Measurements from ENCODE around the gene ANKRD44. TPM values are rescaled to one million over a fixed set of nuclear protein-coding genes. Genes with fewer than 3 reads are reported as not detected.

Gene ANKRD44
- total and polyA plus RNA-seq, 2 of the 8 experiments (the other 6 are each of a cell fraction or from before 2014, with no cell fraction given), result 1.2 to 1.3 TPM

- ChIA-PET POLR2A (ENCODE audit: partially characterized antibody) (no interaction called here), CTCF (ENCODE audit: partially characterized antibody) (interaction anchor here (0.6 to 0.9 kb wide), 2 partner anchors 9 to 124 kb away, joined by 3 read pairs; no protein-coding TSS in a partner anchor)
- Histone ChIP-seq H2BK15ac (ENCODE audit: low read length) (no peak overlapping the region), H3K4me2 (ENCODE audit: insufficient read depth in 1 of 2, low read depth in 2 of 2, low read length in 2 of 2) (no peak overlapping the region), H3K9me3 (ENCODE audit: insufficient read depth in 2 of 2, low read depth in 1 of 2, low read length in 1 of 2) (no peaks in the 10 kb centered on the region), H3K27me3 (replicated peaks in 1 of 4; ENCODE audit: control insufficient read depth in 3 of 4, extremely low read depth in 1 of 4, insufficient read depth in 3 of 4, low read length in 3 of 4) (no peaks in the 10 kb centered on the region), H2BK12ac (ENCODE audit: low read depth, low read length) (no peak overlapping the region), H4K8ac (ENCODE audit: extremely low read depth, insufficient read depth, low read length) (no peak overlapping the region), H3K23ac (ENCODE audit: insufficient read length) (no peak overlapping the region), H3K56ac (replicated peaks; ENCODE audit: insufficient read length, low read depth, low read length) (no peak overlapping the region), H3K14ac (ENCODE audit: insufficient read length) (no peak overlapping the region), H3K79me2 (ENCODE audit: control insufficient read depth in 1 of 2, insufficient read depth in 2 of 2, low read length in 2 of 2) (no peaks in the 10 kb centered on the region), H3K23me2 (ENCODE audit: low read depth, low read length) (no peaks in the 10 kb centered on the region), H2AFZ (ENCODE audit: low read length) (no peak overlapping the region), H2AK5ac (ENCODE audit: low read depth, low read length) (no peak overlapping the region), H4K20me1 (replicated peaks in 1 of 2; ENCODE audit: control insufficient read depth in 1 of 2, insufficient read depth in 2 of 2, low read length in 2 of 2) (no peaks in the 10 kb centered on the region), H4K5ac (ENCODE audit: insufficient read length, low read depth, low read length) (no peak overlapping the region), H3K4ac (replicated peaks; ENCODE audit: insufficient read length, low read depth, low read length) (no peak overlapping the region), H3K79me1 (ENCODE audit: low read depth, low read length) (no peaks in the 10 kb centered on the region), H2BK120ac (replicated peaks; ENCODE audit: low read depth, low read length) (no peak overlapping the region), H3K9ac (replicated peaks in 1 of 4; ENCODE audit: extremely low read depth in 1 of 4, low read depth in 3 of 4, low read length in 3 of 4) (no peak overlapping the region), H3K18ac (ENCODE audit: extremely low read depth, low read length) (no peak overlapping the region; the same call in 1 of the 2 replicates), H3K4me3 (ENCODE audit: extremely low read depth in 1 of 4, insufficient read depth in 2 of 4, low read depth in 3 of 4, low read length in 4 of 4) (no peak overlapping the region), H4K91ac (replicated peaks; ENCODE audit: insufficient read length, low read length) (no peak overlapping the region), H3K36me3 (ENCODE audit: control insufficient read depth in 2 of 4, insufficient read depth in 4 of 4, low read length in 3 of 4) (no peaks in the 10 kb centered on the region), H2BK20ac (ENCODE audit: low read length) (no peak overlapping the region), H2BK5ac (ENCODE audit: low read depth, low read length) (no peak overlapping the region), H3K27ac (ENCODE audit: low read depth, low read length) (no peak overlapping the region), H3K4me1 (replicated peaks in 1 of 4; ENCODE audit: control insufficient read depth in 3 of 4, insufficient read depth in 4 of 4, low read length in 3 of 4) (no peaks in the 10 kb centered on the region)
- FAIRE-seq (no peak), DNase-seq (ENCODE audit: low read depth in 1 of 2, low spot score in 2 of 2) (no peak)
- WGBS, 2 experiments (ENCODE audit: extremely low coverage in 1 of 2, insufficient coverage in 1 of 2, insufficient read length in 1 of 2, insufficient replicate concordance in 2 of 2, low coverage in 1 of 2, low lambda C conversion rate in 2 of 2, missing lambda C conversion rate in 1 of 2), result 82% methylated on average over 4 of the region's 4 CpGs; no CpG with 5 or more reads in 1 of the 2 experiments
- TF ChIP-seq TBP (IDR thresholded peaks at IDR 0.05; ENCODE audit: low read depth, low read length) (no peak), SP1 (IDR thresholded peaks at IDR 0.05; ENCODE audit: low read depth, low read length) (no peak), GABPA (IDR thresholded peaks at IDR 0.05; ENCODE audit: borderline replicate concordance, insufficient read depth, low read length) (no peak), MAX (IDR thresholded peaks at IDR 0.05) (no peak), NRF1 (IDR thresholded peaks at IDR 0.05; ENCODE audit: low read depth, low read length) (no peak), RFX5 (IDR thresholded peaks at IDR 0.05; ENCODE audit: borderline replicate concordance, low read depth, low read length) (no peak), SUZ12 (IDR thresholded peaks at IDR 0.05; ENCODE audit: low read length) (no peak), KDM5A (IDR thresholded peaks at IDR 0.05; ENCODE audit: low read length) (no peak), BCL11A (IDR thresholded peaks at IDR 0.05; ENCODE audit: low read depth in 2 of 2, low read length in 2 of 2) (no peak), KDM4A (IDR thresholded peaks at IDR 0.05; ENCODE audit: low read depth, low read length, severe bottlenecking) (no peak), TEAD4 (IDR thresholded peaks at IDR 0.05; ENCODE audit: low read depth, low read length) (no peak), CEBPB (IDR thresholded peaks at IDR 0.05; ENCODE audit: low read depth, low read length) (no peak), CTBP2 (IDR thresholded peaks at IDR 0.05; ENCODE audit: borderline replicate concordance, insufficient read depth, insufficient read length, low read length) (no peak), JUN (IDR thresholded peaks at IDR 0.05; ENCODE audit: low read depth, low read length) (no peak), EGR1 (IDR thresholded peaks at IDR 0.05; ENCODE audit: borderline replicate concordance, low read depth, low read length) (no peak)
These were observed 98.7 kb downstream of the ANKRD44 start for GRCh38 chr2:197211881-197212342.

Measured in H1 (cell line).